ENCODE results near the gene PDE11A. TPM values are rescaled to one million over a fixed set of nuclear protein-coding genes. Genes with fewer than 3 reads are reported as not detected.
"Not testable (repeated sequence)": the region's sequence is repeated elsewhere in the genome, so short reads cannot be mapped to it uniquely, and the experiment has no call there.

Gene PDE11A
- total RNA-seq, 2 experiments from 2014 or later = not detected

- POLR2A ChIA-PET = no interaction called here
Observed at GRCh38 chr2:178047391-178047790, 25.2 kb downstream of the PDE11A start.

GRCh38 chr2:178044836-178045235, 27.7 kb downstream of the PDE11A start:
- H3K4me1 ChIP-seq (ENCODE audit: insufficient read depth, low read length) = no peaks in the 10 kb centered on the region
- ChIA-PET CTCF (no interaction called here), POLR2A (no interaction called here)
- H3K4me3 ChIP-seq (ENCODE audit: low read length) = no peak overlapping the region
- ATAC-seq (ENCODE audit: poor library complexity) (no peak), DNase-seq (no peak)
- no peaks in the 10 kb centered on the region for H3K27me3 ChIP-seq (ENCODE audit: control insufficient read depth in 1 of 2, insufficient read depth in 2 of 2, low read length in 2 of 2)
- Mint-ChIP-seq H3K36me3 (ENCODE audit: low read depth) (no peaks in the 10 kb centered on the region), H3K4me3 (no peak overlapping the region), H3K4me1 (ENCODE audit: low read depth) (no peaks in the 10 kb centered on the region), H3K27me3 (peaks cover 29% of the 10 kb centered on the region), H3K27ac (no peak overlapping the region), H3K9me3 (no peaks in the 10 kb centered on the region)
- intact Hi-C loops (cut with DNase I, micrococcal nuclease) = no loop called here
- no peaks in the 10 kb centered on the region for H3K36me3 ChIP-seq (ENCODE audit: insufficient read depth, low read length)
- no peaks in the 10 kb centered on the region for H3K9me3 ChIP-seq (ENCODE audit: control insufficient read depth in 1 of 2, insufficient read depth in 1 of 2, low read length in 2 of 2)
- no peak overlapping the region for H3K27ac ChIP-seq (ENCODE audit: low read depth in 1 of 2, low read length in 2 of 2)
- TF ChIP-seq CTCF (IDR thresholded peaks at IDR 0.05) = no peak

More at GRCh38 chr2:178047391-178047790, 25.2 kb downstream of the PDE11A start:
- Histone ChIP-seq H3K27me3 (ENCODE audit: control insufficient read depth in 1 of 2, insufficient read depth in 2 of 2, low read length in 2 of 2) (no peaks in the 10 kb centered on the region), H3K4me3 (ENCODE audit: low read length) (no peak overlapping the region), H3K4me1 (ENCODE audit: insufficient read depth, low read length) (no peaks in the 10 kb centered on the region), H3K36me3 (ENCODE audit: insufficient read depth, low read length) (no peaks in the 10 kb centered on the region), H3K27ac (ENCODE audit: low read depth in 1 of 2, low read length in 2 of 2) (no peak overlapping the region), H3K9me3 (ENCODE audit: control insufficient read depth in 1 of 2, insufficient read depth in 1 of 2, low read length in 2 of 2) (no peaks in the 10 kb centered on the region)
- no peak overlapping the region for H3K4me3 Mint-ChIP-seq
- no peak for TF ChIP-seq CTCF (IDR thresholded peaks at IDR 0.05)
- CTCF ChIA-PET = no interaction called here
- peaks cover 29% of the 10 kb centered on the region for H3K27me3 Mint-ChIP-seq
- no peaks in the 10 kb centered on the region for H3K36me3 Mint-ChIP-seq (ENCODE audit: low read depth)
- no peaks in the 10 kb centered on the region for H3K9me3 Mint-ChIP-seq
- intact Hi-C loops (cut with DNase I, micrococcal nuclease) = no loop called here
- H3K4me1 Mint-ChIP-seq (ENCODE audit: low read depth) = no peaks in the 10 kb centered on the region
- no peak for DNase-seq
- no peak for ATAC-seq (ENCODE audit: poor library complexity)
- H3K27ac Mint-ChIP-seq = no peak overlapping the region

GRCh38 chr2:178043266-178043665, 29.3 kb downstream of the PDE11A start:
- CTCF ChIA-PET = no interaction called here
- Mint-ChIP-seq H3K27ac (no peak overlapping the region), H3K9me3 (no peaks in the 10 kb centered on the region), H3K27me3 (peaks cover 29% of the 10 kb centered on the region), H3K36me3 (ENCODE audit: low read depth) (no peaks in the 10 kb centered on the region), H3K4me3 (no peak overlapping the region), H3K4me1 (ENCODE audit: low read depth) (no peaks in the 10 kb centered on the region)
- Histone ChIP-seq H3K4me3 (ENCODE audit: low read length) (no peak overlapping the region), H3K36me3 (ENCODE audit: insufficient read depth, low read length) (no peaks in the 10 kb centered on the region), H3K4me1 (ENCODE audit: insufficient read depth, low read length) (no peaks in the 10 kb centered on the region), H3K9me3 (ENCODE audit: control insufficient read depth in 1 of 2, insufficient read depth in 1 of 2, low read length in 2 of 2) (no peaks in the 10 kb centered on the region), H3K27me3 (ENCODE audit: control insufficient read depth in 1 of 2, insufficient read depth in 2 of 2, low read length in 2 of 2) (no peaks in the 10 kb centered on the region), H3K27ac (ENCODE audit: low read depth in 1 of 2, low read length in 2 of 2) (no peak overlapping the region)
- ATAC-seq (ENCODE audit: poor library complexity) (no peak), DNase-seq (no peak)
- TF ChIP-seq CTCF (IDR thresholded peaks at IDR 0.05) = no peak
- intact Hi-C loops (cut with DNase I, micrococcal nuclease) = no loop called here
- POLR2A ChIA-PET = no interaction called here

- H3K27me3 Mint-ChIP-seq = peaks cover 18% of the 10 kb centered on the region
Observed at GRCh38 chr2:178033583-178033982, 39.0 kb downstream of the PDE11A start.

More at GRCh38 chr2:178033583-178033982, 39.0 kb downstream of the PDE11A start:
- H3K27ac Mint-ChIP-seq; POLR2A ChIA-PET; H3K27ac ChIP-seq (ENCODE audit: low read depth in 1 of 2, low read length in 2 of 2); CTCF ChIA-PET; H3K4me1 ChIP-seq (ENCODE audit: insufficient read depth, low read length); H3K9me3 ChIP-seq (ENCODE audit: control insufficient read depth in 1 of 2, insufficient read depth in 1 of 2, low read length in 2 of 2); H3K4me3 ChIP-seq (ENCODE audit: low read length); intact Hi-C loops (cut with DNase I, micrococcal nuclease); H3K9me3 Mint-ChIP-seq; ATAC-seq (ENCODE audit: poor library complexity); H3K4me3 Mint-ChIP-seq; H3K36me3 ChIP-seq (ENCODE audit: insufficient read depth, low read length); H3K27me3 ChIP-seq (ENCODE audit: control insufficient read depth in 1 of 2, insufficient read depth in 2 of 2, low read length in 2 of 2); H3K36me3 Mint-ChIP-seq (ENCODE audit: low read depth); DNase-seq; H3K4me1 Mint-ChIP-seq (ENCODE audit: low read depth): not testable (repeated sequence)
